GM23338 (cell line): ENCODE data around the gene SCAPER. TPM values are rescaled to one million over a fixed set of nuclear protein-coding genes. Genes with fewer than 3 reads are reported as not detected.

Experiments used
- ATAC-seq: fragments of 200-7000 bp; cut with Tn5 transposase; 3 replicates; pipeline ENCODE4 v1.9.1; 2020
- DNase-seq: peaks from one replicate; pipeline ENCODE4 v3.0.0-alpha.2; 2015; ENCODE audit warnings: low spot score
- H2AFZ ChIP-seq: fragments of 200-600 bp; sonication (generic); 2 replicates; pipeline ENCODE4 v1.8.0; 2016; ENCODE audit warnings: antibody characterized with exemption, mild to moderate bottlenecking, moderate library complexity
- H3F3A ChIP-seq: fragments of 200-600 bp; sonication (generic); replicated peaks from 2 replicates; pipeline ENCODE4 v1.8.0; 2017; ENCODE audit warnings: antibody characterized with exemption, mixed run types, low read depth
- H3K27ac ChIP-seq: fragments of 200-600 bp; sonication (generic); 2 replicates; pipeline ENCODE4 v1.6.1; 2016; ENCODE audit warnings: low read depth
- H3K27me3 ChIP-seq: fragments of 200-600 bp; sonication (generic); 2 replicates; pipeline ENCODE4 v1.8.0; 2016; ENCODE audit warnings: mild to moderate bottlenecking, mixed run types, moderate library complexity; ENCODE audit not compliant: insufficient read depth
- H3K36me3 ChIP-seq: fragments of 200-600 bp; sonication (generic); 2 replicates; pipeline ENCODE4 v1.8.0; 2016; ENCODE audit warnings: mild to moderate bottlenecking; ENCODE audit not compliant: insufficient read depth
- H3K4me1 ChIP-seq: fragments of 200-600 bp; sonication (generic); 2 replicates; pipeline ENCODE4 v1.8.0; 2016; ENCODE audit warnings: mild to moderate bottlenecking, moderate library complexity; ENCODE audit not compliant: insufficient read depth
- H3K4me2 ChIP-seq: fragments of 200-600 bp; sonication (generic); 2 replicates; pipeline ENCODE4 v1.7.1; 2017; ENCODE audit warnings: mixed run types
- H3K4me3 ChIP-seq: fragments of 200-600 bp; sonication (generic); 2 replicates; pipeline ENCODE4 v1.6.1; 2016; ENCODE audit warnings: mixed run types
- H3K79me2 ChIP-seq: fragments of 200-600 bp; sonication (generic); replicated peaks from 2 replicates; pipeline ENCODE4 v1.8.0; 2017; ENCODE audit warnings: mild to moderate bottlenecking; ENCODE audit not compliant: insufficient read depth
- H3K9me2 ChIP-seq: fragments of 200-600 bp; sonication (generic); 2 replicates; pipeline ENCODE4 v1.8.0; 2017; ENCODE audit not compliant: insufficient read depth
- H4K20me1 ChIP-seq: fragments of 200-600 bp; sonication (generic); replicated peaks from 2 replicates; pipeline ENCODE4 v1.8.0; 2017; ENCODE audit warnings: mild to moderate bottlenecking; ENCODE audit not compliant: insufficient read depth
- H3K27ac Mint-ChIP-seq: 2 replicates; pipeline ENCODE4 v1.8.0; 2020; ENCODE audit warnings: inconsistent platforms, mild to moderate bottlenecking, moderate library complexity, mixed read lengths
- H3K27me3 Mint-ChIP-seq: 3 replicates; pipeline ENCODE4 v1.8.0; 2022; ENCODE audit warnings: low read depth, mild to moderate bottlenecking, moderate library complexity, mixed read lengths, inconsistent platforms; ENCODE audit not compliant: insufficient read depth, poor library complexity
- H3K36me3 Mint-ChIP-seq: 3 replicates; pipeline ENCODE4 v1.8.0; 2021; ENCODE audit warnings: low read depth, mild to moderate bottlenecking, inconsistent platforms, moderate library complexity, mixed read lengths
- H3K4me1 Mint-ChIP-seq: 3 replicates; pipeline ENCODE4 v1.8.0; 2020; ENCODE audit warnings: mild to moderate bottlenecking, inconsistent platforms, mixed read lengths
- H3K4me3 Mint-ChIP-seq: 3 replicates; pipeline ENCODE4 v1.8.0; 2021; ENCODE audit warnings: moderate library complexity, mild to moderate bottlenecking, inconsistent platforms, mixed read lengths
- H3K9me3 Mint-ChIP-seq: 3 replicates; pipeline ENCODE4 v1.8.0; 2020; ENCODE audit warnings: moderate library complexity, mild to moderate bottlenecking, inconsistent platforms, mixed read lengths
- EZH2 ChIP-seq: fragments of 200-600 bp; sonication (generic); IDR thresholded peaks from one replicate; pipeline ENCODE4 v1.8.0; 2017; ENCODE audit warnings: antibody characterized with exemption, mild to moderate bottlenecking, low read depth; ENCODE audit not compliant: unreplicated experiment
- EZH2phosphoT487 ChIP-seq: fragments of 200-600 bp; sonication (generic); IDR thresholded peaks from one replicate; pipeline ENCODE4 v1.8.1; 2018; ENCODE audit warnings: antibody characterized with exemption; ENCODE audit not compliant: unreplicated experiment
- NANOG ChIP-seq: IDR thresholded peaks from 2 replicates; pipeline ENCODE4 v1.6.1; 2016; ENCODE audit warnings: antibody characterized with exemption, borderline replicate concordance
- POLR2AphosphoS5 ChIP-seq: IDR thresholded peaks from 2 replicates; pipeline ENCODE4 v1.6.1; 2016; ENCODE audit warnings: antibody characterized with exemption, low read depth
- REST ChIP-seq: IDR thresholded peaks from one replicate; pipeline ENCODE4 v1.6.1; 2018; ENCODE audit warnings: antibody characterized with exemption; ENCODE audit not compliant: unreplicated experiment
- STAT1 ChIP-seq: IDR thresholded peaks from one replicate; pipeline ENCODE4 v1.6.1; 2016; ENCODE audit warnings: antibody characterized with exemption; ENCODE audit not compliant: unreplicated experiment
- ZNF114 ChIP-seq: fragments of 250-450 bp; sonication (Bioruptor Pico); IDR thresholded peaks from 2 replicates; pipeline ENCODE4 v1.5.0; 2020; ENCODE audit warnings: mild to moderate bottlenecking, moderate library complexity
- ZNF331 ChIP-seq: fragments of 250-450 bp; sonication (Bioruptor Pico); IDR thresholded peaks from 2 replicates; pipeline ENCODE4 v1.5.0; 2020; ENCODE audit warnings: low read depth, mild to moderate bottlenecking, moderate library complexity
- polyA plus RNA-seq: library from polyadenylated mRNA; unstranded; fragments of >200 nt; fragmentation: Nextera tagmentation; extraction: Ambion mirVana; gene quantifications from 2 replicates; pipeline ENCODE4 v1.2.1, GENCODE V29; 2016
- total RNA-seq: library from RNA; depleted of rRNA; stranded (reverse); fragments of >200 nt; shearing (Covaris generic); gene quantifications from 2 replicates; pipeline ENCODE4 v1.2.3, GENCODE V29; 2014
- TF ChIP-seq, protein P1 (sequence below), 2 experiments: fragments of 200-600 bp in 1 of 2; sonication (generic) in 1 of 2; conservative IDR thresholded peaks; 2 replicates each; pipeline versions ENCODE4 v1.5.1 to v1.6.1; 2016 to 2017; ENCODE audit warnings: antibody characterized with exemption in 2 of 2, low read depth in 2 of 2, mild to moderate bottlenecking in 2 of 2, moderate library complexity in 1 of 2
- TF ChIP-seq, protein P2 (sequence below): IDR thresholded peaks from 2 replicates; pipeline ENCODE4 v1.6.1; 2016; ENCODE audit warnings: antibody characterized with exemption

The SCAPER gene
- total and polyA plus RNA-seq, 2 experiments from 2014 or later: 9.1 to 17.6 TPM

- no peaks in the 10 kb centered on the region for H3K27me3 Mint-ChIP-seq
- Histone ChIP-seq H3K9me2 (no peaks in the 10 kb centered on the region), H3K36me3 (no peaks in the 10 kb centered on the region), H3K79me2 (no peaks in the 10 kb centered on the region), H2AFZ (no peak overlapping the region), H4K20me1 (no peaks in the 10 kb centered on the region), H3K4me2 (no peak overlapping the region), H3K27ac (no peak overlapping the region), H3K4me3 (no peak overlapping the region), H3K4me1 (no peaks in the 10 kb centered on the region), H3K27me3 (no peaks in the 10 kb centered on the region), H3F3A (no peaks in the 10 kb centered on the region)
- no peaks in the 10 kb centered on the region for H3K36me3 Mint-ChIP-seq
- no peak overlapping the region for H3K27ac Mint-ChIP-seq
- H3K4me3 Mint-ChIP-seq: no peak overlapping the region
- H3K9me3 Mint-ChIP-seq: no peaks in the 10 kb centered on the region
- ATAC-seq (no peak), DNase-seq (no peak)
- H3K4me1 Mint-ChIP-seq: no peaks in the 10 kb centered on the region
- TF ChIP-seq ZNF331: no peak
- TF ChIP-seq, protein P1, sequence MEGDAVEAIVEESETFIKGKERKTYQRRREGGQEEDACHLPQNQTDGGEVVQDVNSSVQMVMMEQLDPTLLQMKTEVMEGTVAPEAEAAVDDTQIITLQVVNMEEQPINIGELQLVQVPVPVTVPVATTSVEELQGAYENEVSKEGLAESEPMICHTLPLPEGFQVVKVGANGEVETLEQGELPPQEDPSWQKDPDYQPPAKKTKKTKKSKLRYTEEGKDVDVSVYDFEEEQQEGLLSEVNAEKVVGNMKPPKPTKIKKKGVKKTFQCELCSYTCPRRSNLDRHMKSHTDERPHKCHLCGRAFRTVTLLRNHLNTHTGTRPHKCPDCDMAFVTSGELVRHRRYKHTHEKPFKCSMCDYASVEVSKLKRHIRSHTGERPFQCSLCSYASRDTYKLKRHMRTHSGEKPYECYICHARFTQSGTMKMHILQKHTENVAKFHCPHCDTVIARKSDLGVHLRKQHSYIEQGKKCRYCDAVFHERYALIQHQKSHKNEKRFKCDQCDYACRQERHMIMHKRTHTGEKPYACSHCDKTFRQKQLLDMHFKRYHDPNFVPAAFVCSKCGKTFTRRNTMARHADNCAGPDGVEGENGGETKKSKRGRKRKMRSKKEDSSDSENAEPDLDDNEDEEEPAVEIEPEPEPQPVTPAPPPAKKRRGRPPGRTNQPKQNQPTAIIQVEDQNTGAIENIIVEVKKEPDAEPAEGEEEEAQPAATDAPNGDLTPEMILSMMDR (conservative IDR thresholded peaks at IDR 0.05; ENCODE audit: low read depth in 2 of 2): no peak
- no peak for TF ChIP-seq STAT1
These were observed 39.6 kb downstream of the SCAPER start for GRCh38 chr15:76865548-76865991.

DNA sequence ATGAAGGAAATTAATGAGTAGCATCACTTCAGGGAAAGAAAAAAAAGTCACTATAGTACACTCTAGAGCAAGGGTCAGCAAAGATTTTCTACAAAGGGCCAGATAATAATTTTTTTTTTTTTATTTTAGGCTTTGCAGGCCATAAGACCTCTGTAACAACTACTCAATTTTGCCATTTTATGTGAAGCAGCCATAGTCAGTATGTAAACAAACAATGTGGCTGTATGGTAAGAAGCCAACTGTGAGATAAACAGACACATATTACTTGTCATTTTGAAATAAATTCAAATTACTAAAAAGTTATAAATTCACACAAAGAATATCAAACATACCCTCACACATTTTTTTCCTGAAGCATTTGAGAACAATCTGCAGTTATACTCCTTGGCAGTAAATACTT is 40.6 kb downstream of the SCAPER start:
- Mint-ChIP-seq H3K4me3 (no peak overlapping the region), H3K36me3 (no peaks in the 10 kb centered on the region), H3K27me3 (no peaks in the 10 kb centered on the region), H3K27ac (no peak overlapping the region), H3K4me1 (no peaks in the 10 kb centered on the region; the same call in 2 of the 3 replicates), H3K9me3 (no peaks in the 10 kb centered on the region)
- Histone ChIP-seq H4K20me1 (no peaks in the 10 kb centered on the region), H3K4me3 (no peak overlapping the region), H3K4me1 (no peaks in the 10 kb centered on the region), H3F3A (no peaks in the 10 kb centered on the region), H3K36me3 (no peaks in the 10 kb centered on the region), H3K9me2 (no peaks in the 10 kb centered on the region), H3K27me3 (no peaks in the 10 kb centered on the region), H2AFZ (no peak overlapping the region), H3K27ac (no peak overlapping the region), H3K4me2 (no peak overlapping the region), H3K79me2 (no peaks in the 10 kb centered on the region)
- no peak for DNase-seq
- no peak for ATAC-seq
- TF ChIP-seq ZNF114 (no peak), REST (no peak), EZH2 (no peak), POLR2AphosphoS5 (no peak), NANOG (no peak), EZH2phosphoT487 (no peak)
- TF ChIP-seq, protein P1 (conservative IDR thresholded peaks at IDR 0.05; ENCODE audit: low read depth in 2 of 2): no peak
- TF ChIP-seq, protein P2, sequence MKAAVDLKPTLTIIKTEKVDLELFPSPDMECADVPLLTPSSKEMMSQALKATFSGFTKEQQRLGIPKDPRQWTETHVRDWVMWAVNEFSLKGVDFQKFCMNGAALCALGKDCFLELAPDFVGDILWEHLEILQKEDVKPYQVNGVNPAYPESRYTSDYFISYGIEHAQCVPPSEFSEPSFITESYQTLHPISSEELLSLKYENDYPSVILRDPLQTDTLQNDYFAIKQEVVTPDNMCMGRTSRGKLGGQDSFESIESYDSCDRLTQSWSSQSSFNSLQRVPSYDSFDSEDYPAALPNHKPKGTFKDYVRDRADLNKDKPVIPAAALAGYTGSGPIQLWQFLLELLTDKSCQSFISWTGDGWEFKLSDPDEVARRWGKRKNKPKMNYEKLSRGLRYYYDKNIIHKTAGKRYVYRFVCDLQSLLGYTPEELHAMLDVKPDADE: no peak
